Measurements from ENCODE around the gene ACOXL. TPM values are rescaled to one million over a fixed set of nuclear protein-coding genes. Genes with fewer than 3 reads are reported as not detected.

The ACOXL gene
- total RNA-seq, 4 donors from 2014 or later = 0.55 to 5.2 (median 1.1) TPM; not detected in 1

DNA sequence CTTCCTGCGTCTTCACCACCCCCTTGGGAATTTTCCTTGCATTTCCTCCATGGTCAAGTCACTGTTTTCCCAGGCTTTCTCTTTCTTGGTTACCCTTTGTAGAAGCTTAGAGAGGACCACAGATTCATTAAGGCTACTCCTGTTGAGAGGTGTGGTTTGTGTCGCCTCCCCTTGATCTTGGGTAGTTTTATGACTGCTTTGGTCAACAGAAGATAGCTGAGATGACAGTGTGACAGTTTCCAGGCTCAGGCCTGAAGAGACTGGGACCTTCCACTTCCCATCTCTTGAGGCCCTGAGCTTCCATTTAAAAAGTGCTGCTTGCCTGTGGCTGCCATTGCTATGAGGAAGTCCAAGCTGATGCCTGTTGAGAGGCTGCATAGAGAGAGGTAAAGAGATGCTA, 5.4 kb downstream of the ACOXL start:
- no peak overlapping the region for H3K4me3 ChIP-seq
- no peak for TF ChIP-seq POLR2AphosphoS5 (IDR thresholded peaks at IDR 0.05)
- TF ChIP-seq EP300 (IDR thresholded peaks at IDR 0.05; ENCODE audit: low read depth) = no peak
- TF ChIP-seq, protein P1, sequence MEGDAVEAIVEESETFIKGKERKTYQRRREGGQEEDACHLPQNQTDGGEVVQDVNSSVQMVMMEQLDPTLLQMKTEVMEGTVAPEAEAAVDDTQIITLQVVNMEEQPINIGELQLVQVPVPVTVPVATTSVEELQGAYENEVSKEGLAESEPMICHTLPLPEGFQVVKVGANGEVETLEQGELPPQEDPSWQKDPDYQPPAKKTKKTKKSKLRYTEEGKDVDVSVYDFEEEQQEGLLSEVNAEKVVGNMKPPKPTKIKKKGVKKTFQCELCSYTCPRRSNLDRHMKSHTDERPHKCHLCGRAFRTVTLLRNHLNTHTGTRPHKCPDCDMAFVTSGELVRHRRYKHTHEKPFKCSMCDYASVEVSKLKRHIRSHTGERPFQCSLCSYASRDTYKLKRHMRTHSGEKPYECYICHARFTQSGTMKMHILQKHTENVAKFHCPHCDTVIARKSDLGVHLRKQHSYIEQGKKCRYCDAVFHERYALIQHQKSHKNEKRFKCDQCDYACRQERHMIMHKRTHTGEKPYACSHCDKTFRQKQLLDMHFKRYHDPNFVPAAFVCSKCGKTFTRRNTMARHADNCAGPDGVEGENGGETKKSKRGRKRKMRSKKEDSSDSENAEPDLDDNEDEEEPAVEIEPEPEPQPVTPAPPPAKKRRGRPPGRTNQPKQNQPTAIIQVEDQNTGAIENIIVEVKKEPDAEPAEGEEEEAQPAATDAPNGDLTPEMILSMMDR (IDR thresholded peaks at IDR 0.05) = no peak
- TF ChIP-seq POLR2A (IDR thresholded peaks at IDR 0.05) = no peak
- no peaks in the 10 kb centered on the region for H3K9me3 ChIP-seq
- in situ Hi-C loops (cut with MboI; ENCODE audit: low pct_ligation_motif_present in 1 of 4, low pct_unique_long_range_greater_than_20kb in 1 of 4, low sequenced_read_pairs in 3 of 4) = no loop called here
- no peaks in the 10 kb centered on the region for H3K36me3 ChIP-seq
- DNase-seq = no peak
- WGBS, 2 donors (ENCODE audit: low coverage in 1 of 2) = 67 to 83% methylated on average over 1 to 2 of the region's 2 CpGs
- H3K27ac ChIP-seq = no peak overlapping the region
- H3K27me3 ChIP-seq = peaks cover 46% of the 10 kb centered on the region
- intact Hi-C loops (cut with DNase I; ENCODE audit: low total_unique reads) = no loop called here
- H3K4me1 ChIP-seq = peaks cover 4 to 8% (median 6%) of the 10 kb centered on the region in 4 donors

DNA sequence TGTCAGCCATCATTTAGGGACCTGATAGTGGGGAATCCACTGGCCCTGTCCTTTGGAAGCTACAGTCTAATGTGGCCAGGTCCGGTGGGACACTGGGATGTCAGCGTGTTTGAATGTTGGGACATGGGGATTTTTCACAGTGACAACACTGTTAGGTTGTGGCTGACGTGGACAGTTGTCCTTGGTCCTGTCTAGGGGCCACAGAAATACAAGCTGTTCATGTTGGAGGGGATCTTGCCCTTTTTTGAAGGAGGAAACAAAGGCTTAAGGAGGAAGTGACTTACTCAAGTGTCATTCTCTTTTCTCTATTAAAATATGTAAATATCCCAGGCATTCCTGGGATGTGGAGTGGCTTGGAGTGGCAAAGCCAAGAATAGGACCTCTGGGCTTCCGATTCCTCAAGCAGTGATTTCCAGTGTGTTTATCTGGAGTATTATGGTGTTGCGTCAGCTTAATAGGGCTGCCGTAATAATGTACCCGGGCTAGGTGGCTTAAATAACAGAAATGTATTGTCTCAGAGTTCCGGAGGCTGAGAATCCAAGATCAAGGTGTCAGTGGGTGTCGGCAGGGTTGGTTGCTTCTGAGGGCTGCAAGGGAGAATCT, 8.5 kb downstream of the ACOXL start:
- H3K36me3 ChIP-seq = no peaks in the 10 kb centered on the region

DNA sequence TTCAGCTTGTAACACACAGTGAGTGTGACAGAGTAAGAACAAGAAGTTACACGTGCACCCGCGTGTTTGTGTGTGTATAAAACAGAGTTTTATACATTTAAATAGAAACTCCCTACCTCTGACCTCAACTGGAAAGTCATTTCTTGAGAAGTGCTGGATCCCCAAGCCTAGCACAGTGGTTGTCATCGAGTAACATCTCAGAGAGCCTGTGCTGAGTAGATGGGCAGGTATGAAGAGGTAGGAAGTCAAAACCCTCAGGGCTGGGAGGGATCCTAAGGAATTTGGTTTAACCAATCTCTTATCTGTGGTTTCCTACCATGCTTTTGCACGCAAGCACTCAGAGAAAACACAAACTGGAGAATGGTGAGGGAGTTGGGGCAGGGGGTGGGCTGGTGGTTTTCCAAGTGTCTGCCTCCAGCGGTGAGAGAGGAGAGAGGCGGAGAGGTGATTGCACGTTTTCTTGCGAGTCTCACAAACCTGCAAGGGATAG, 9.2 kb downstream of the ACOXL start:
- TF ChIP-seq POLR2AphosphoS5 (IDR thresholded peaks at IDR 0.05) (no peak), EP300 (IDR thresholded peaks at IDR 0.05; ENCODE audit: low read depth) (no peak), POLR2A (IDR thresholded peaks at IDR 0.05) (no peak)
- TF ChIP-seq, protein P1 (IDR thresholded peaks at IDR 0.05) = no peak
- Histone ChIP-seq H3K27ac (no peak overlapping the region), H3K4me1 (no peaks in the 10 kb centered on the region), H3K9me3 (no peaks in the 10 kb centered on the region), H3K36me3 (no peaks in the 10 kb centered on the region), H3K27me3 (peaks cover 10% of the 10 kb centered on the region), H3K4me3 (no peak overlapping the region)
- in situ Hi-C loops (cut with MboI; ENCODE audit: low pct_ligation_motif_present in 1 of 4, low pct_unique_long_range_greater_than_20kb in 1 of 4, low sequenced_read_pairs in 3 of 4) = no loop called here
- whole genome bisulfite sequencing, 2 donors (ENCODE audit: low coverage in 1 of 2) = 72 to 76% methylated on average over 4 to 9 of the region's 9 CpGs
- DNase-seq = no peak
- intact Hi-C loops (cut with DNase I; ENCODE audit: low total_unique reads) = no loop called here

More for the DNA sequence above, 8.5 kb downstream of the ACOXL start:
- DNase-seq = no peak
- in situ Hi-C loops (cut with MboI; ENCODE audit: low pct_ligation_motif_present in 1 of 4, low pct_unique_long_range_greater_than_20kb in 1 of 4, low sequenced_read_pairs in 3 of 4) = no loop called here
- WGBS, 2 donors (ENCODE audit: low coverage in 1 of 2) = 83 to 87% methylated on average over 7 to 9 of the region's 9 CpGs
- no peak overlapping the region for H3K27ac ChIP-seq
- TF ChIP-seq EP300 (IDR thresholded peaks at IDR 0.05; ENCODE audit: low read depth) (no peak), POLR2A (IDR thresholded peaks at IDR 0.05) (no peak)
- peaks cover 15% of the 10 kb centered on the region for H3K27me3 ChIP-seq
- no peaks in the 10 kb centered on the region for H3K9me3 ChIP-seq
- intact Hi-C loops (cut with DNase I; ENCODE audit: low total_unique reads) = no loop called here
- no peak overlapping the region for H3K4me3 ChIP-seq
- H3K4me1 ChIP-seq = no peaks in the 10 kb centered on the region

DNA sequence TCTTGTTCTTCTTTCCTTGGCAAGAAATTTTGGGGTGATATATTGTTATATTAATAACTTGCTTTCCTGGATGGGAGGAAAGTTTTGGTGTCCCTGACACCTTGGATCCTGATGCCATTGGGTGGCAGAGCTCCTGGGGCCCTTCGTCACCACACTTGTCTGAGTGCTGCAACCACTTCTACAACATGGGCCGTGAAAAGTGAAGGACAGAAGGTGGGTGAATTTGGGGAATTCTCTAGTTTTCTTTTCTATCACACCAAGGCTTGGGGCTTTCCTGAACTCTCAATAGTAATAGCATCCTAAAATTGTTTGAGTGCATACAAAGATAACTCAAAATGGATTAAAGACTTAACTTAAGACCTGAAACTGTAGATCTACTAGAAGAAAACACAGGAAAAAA, 10.0 kb downstream of the ACOXL start:
- DNase-seq = no peak
- H3K27ac ChIP-seq = no peak overlapping the region
- no peaks in the 10 kb centered on the region for H3K9me3 ChIP-seq
- in situ Hi-C loops (cut with MboI; ENCODE audit: low pct_ligation_motif_present in 1 of 4, low pct_unique_long_range_greater_than_20kb in 1 of 4, low sequenced_read_pairs in 3 of 4) = no loop called here
- TF ChIP-seq EP300 (IDR thresholded peaks at IDR 0.05; ENCODE audit: low read depth) = no peak
- no peak for TF ChIP-seq POLR2AphosphoS5 (IDR thresholded peaks at IDR 0.05)
- no peaks in the 10 kb centered on the region for H3K4me1 ChIP-seq
- H3K27me3 ChIP-seq = peaks cover 3% of the 10 kb centered on the region
- intact Hi-C loops (cut with DNase I; ENCODE audit: low total_unique reads) = no loop called here
- H3K36me3 ChIP-seq = no peaks in the 10 kb centered on the region
- 82 to 100% methylated on average over 2 of the region's 2 CpGs for WGBS, 2 donors (ENCODE audit: low coverage in 1 of 2)
- no peak overlapping the region for H3K4me3 ChIP-seq

DNA sequence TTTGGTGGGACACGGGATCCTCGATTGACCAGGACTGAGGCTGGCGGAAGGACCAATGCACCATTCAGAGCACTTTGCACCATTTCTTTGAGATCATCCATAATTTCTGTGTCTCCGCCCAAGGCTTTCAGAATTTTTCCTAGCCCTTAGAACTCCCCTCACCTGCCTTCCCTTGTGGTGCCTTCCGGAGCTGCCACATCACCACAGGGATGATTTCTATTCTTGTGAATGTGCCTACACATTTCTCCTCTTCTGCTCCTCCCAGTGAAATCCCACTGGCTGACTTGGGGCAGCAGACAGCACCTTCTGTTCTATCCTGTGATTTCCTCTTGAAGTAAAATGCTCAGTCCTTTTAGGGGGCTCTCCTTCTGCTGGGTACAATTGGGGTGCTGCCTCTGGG, 11.2 kb downstream of the ACOXL start:
- TF ChIP-seq, protein P1 (IDR thresholded peaks at IDR 0.05) = no peak
- TF ChIP-seq POLR2AphosphoS5 (IDR thresholded peaks at IDR 0.05) = no peak
- TF ChIP-seq POLR2A (IDR thresholded peaks at IDR 0.05) = no peak

More for the DNA sequence above, 11.2 kb downstream of the ACOXL start:
- Histone ChIP-seq H3K27ac (no peak overlapping the region), H3K4me3 (no peak overlapping the region), H3K4me1 (no peaks in the 10 kb centered on the region), H3K27me3 (peaks cover 9% of the 10 kb centered on the region), H3K36me3 (no peaks in the 10 kb centered on the region), H3K9me3 (no peaks in the 10 kb centered on the region)
- DNase-seq = no peak
- 96% methylated on average over 5 of the region's 5 CpGs; no CpG with 5 or more reads in 1 of the 2 donors for WGBS, 2 donors (ENCODE audit: low coverage in 1 of 2)
- in situ Hi-C loops (cut with MboI; ENCODE audit: low pct_ligation_motif_present in 1 of 4, low pct_unique_long_range_greater_than_20kb in 1 of 4, low sequenced_read_pairs in 3 of 4) = no loop called here
- intact Hi-C loops (cut with DNase I; ENCODE audit: low total_unique reads) = no loop called here

Data from transverse colon (tissue), 4 donors.